AG10803 (cell line): ENCODE measurements around the gene CNTNAP2.

Source experiments
- DNase-seq: peaks from one replicate; pipeline ENCODE4 v3.0.0; 2010; ENCODE audit warnings: low read depth
- H3K4me3 ChIP-seq: 2 replicates; pipeline ENCODE4 v1.5.1; 2011; ENCODE audit warnings: mild to moderate bottlenecking, low read length, control low read depth
- TF ChIP-seq, protein P1 (sequence below): conservative IDR thresholded peaks from 2 replicates; pipeline ENCODE4 v1.5.1; 2011; ENCODE audit warnings: mild to moderate bottlenecking, low read length, control low read depth, inconsistent platforms

The CNTNAP2 gene

DNA sequence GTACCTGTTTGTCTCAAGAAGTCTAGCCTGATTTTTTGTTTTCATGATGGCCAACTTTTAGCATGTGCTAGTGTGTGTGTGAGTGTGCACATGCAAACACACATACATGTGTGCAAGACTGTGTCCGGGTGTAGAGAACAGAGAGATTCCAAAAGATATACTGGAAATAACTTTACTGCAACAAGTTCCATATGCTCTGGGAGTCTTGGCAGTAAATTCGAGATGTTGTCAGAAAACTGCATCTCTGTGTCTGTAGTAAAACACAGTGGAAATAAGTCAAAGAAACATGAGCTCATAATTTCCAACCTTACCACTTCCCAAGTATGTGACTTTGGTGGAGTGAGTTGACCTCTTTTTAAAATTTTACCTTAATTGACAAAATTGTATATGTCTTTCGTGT is 1523.2 kb downstream of the CNTNAP2 start:
- no peak for DNase-seq
- TF ChIP-seq, protein P1, sequence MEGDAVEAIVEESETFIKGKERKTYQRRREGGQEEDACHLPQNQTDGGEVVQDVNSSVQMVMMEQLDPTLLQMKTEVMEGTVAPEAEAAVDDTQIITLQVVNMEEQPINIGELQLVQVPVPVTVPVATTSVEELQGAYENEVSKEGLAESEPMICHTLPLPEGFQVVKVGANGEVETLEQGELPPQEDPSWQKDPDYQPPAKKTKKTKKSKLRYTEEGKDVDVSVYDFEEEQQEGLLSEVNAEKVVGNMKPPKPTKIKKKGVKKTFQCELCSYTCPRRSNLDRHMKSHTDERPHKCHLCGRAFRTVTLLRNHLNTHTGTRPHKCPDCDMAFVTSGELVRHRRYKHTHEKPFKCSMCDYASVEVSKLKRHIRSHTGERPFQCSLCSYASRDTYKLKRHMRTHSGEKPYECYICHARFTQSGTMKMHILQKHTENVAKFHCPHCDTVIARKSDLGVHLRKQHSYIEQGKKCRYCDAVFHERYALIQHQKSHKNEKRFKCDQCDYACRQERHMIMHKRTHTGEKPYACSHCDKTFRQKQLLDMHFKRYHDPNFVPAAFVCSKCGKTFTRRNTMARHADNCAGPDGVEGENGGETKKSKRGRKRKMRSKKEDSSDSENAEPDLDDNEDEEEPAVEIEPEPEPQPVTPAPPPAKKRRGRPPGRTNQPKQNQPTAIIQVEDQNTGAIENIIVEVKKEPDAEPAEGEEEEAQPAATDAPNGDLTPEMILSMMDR, result no peak
- H3K4me3 ChIP-seq, result no peak overlapping the region

GRCh38 chr7:147640821-147641220 is 1524.2 kb downstream of the CNTNAP2 start:
- no peak overlapping the region for H3K4me3 ChIP-seq
- no peak for DNase-seq
- TF ChIP-seq, protein P1, result no peak

DNA sequence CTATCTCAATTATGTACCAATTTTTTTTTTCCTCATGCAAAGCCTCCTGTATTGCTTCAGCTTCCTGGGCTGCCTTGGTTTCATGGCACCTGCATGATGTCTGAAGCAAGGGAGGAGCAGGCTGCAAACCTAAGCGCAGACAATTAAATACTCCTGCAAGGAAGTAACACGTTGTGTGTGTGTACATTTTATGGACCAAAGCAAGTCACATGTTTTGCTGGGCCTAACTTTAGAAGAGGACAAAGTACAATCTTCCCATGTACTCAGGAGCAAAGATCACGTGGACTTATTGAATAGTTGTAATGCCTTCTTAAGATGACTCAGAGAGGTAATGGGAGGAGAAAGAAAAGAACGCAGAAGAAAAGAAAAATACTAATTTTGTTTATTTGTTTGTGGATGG is 1530.0 kb downstream of the CNTNAP2 start:
- no peak for DNase-seq
- H3K4me3 ChIP-seq, result no peak overlapping the region
- TF ChIP-seq, protein P1, result no peak

- no peak for DNase-seq
- no peak overlapping the region for H3K4me3 ChIP-seq
- TF ChIP-seq, protein P1, result no peak
Measured at GRCh38 chr7:147650991-147651390, 1534.4 kb downstream of the CNTNAP2 start.

DNA sequence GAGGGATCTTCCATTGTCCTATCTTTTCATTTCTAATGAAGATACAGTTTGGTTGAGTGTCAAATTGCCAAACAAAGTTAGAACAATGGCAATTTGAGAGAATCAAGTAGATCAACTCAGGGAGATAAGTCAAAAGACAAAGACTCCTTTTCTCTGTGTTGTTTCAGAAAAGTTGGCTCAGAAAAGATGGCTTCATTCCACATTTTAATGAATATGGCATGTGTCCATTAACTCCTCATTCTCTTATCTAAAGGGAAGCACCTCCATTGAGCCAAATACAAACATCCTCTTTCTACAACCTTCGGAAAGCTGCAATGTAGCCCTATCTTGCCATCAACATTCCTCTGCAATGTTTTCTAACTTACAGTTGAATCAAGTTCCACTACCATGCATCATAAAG is 1535.0 kb downstream of the CNTNAP2 start:
- DNase-seq, result no peak
- TF ChIP-seq, protein P1, result no peak

GRCh38 chr7:147653456-147653855 is 1536.9 kb downstream of the CNTNAP2 start:
- DNase-seq, result no peak
- TF ChIP-seq, protein P1, result no peak
- no peak overlapping the region for H3K4me3 ChIP-seq

More for the DNA sequence above, 1535.0 kb downstream of the CNTNAP2 start:
- no peak overlapping the region for H3K4me3 ChIP-seq

DNA sequence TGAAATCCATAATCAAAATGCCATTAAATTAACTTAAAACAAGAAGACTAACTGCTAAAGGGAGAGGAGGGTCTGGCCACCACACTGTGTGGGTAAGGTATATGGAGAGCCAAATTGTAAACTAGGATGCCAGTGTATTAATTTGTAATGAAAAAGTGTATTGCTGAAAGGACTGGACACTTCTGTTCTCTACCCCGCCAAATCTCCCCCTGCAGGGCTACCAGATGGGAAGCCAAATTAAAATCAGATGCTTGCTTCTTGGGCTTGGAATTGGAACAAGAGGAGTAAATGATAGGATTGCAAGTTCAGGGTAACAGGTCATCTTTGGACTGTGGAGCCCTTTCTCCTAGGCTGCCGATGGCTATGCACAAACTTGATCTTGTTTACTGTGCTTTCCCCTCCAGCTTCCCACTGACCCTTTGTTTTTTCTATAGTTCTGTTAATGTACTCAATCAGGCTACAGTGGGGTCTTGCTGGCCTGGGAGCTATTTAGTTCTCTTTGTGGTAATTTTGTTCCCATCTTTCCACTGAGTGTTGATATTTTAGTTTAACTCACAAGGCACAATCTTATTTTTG is 1541.9 kb downstream of the CNTNAP2 start:
- peak; percentile 30 for DNase-seq
- TF ChIP-seq, protein P1, result no peak
- H3K4me3 ChIP-seq, result no peak overlapping the region
